Lower leg skin (tissue), 3 donors: ENCODE measurements around the gene WNT1.

Source experiments
- CTCF ChIP-seq, 3 donors: fragments of 450-650 bp; IDR thresholded peaks; one replicate each; pipeline ENCODE4 v1.5.1; 2016; ENCODE audit warnings: antibody characterized with exemption in 3 of 3, mild to moderate bottlenecking in 3 of 3, moderate library complexity in 2 of 3
- POLR2A ChIP-seq, 2 donors: fragments of 450-650 bp; IDR thresholded peaks; one replicate each; pipeline ENCODE4 v1.6.1; 2016 to 2017; ENCODE audit warnings: antibody characterized with exemption in 2 of 2, mild to moderate bottlenecking in 1 of 2, moderate library complexity in 1 of 2

GRCh38 chr12:48986720-48987291 lies 8.7 kb downstream of the WNT1 start:
- TF ChIP-seq CTCF (IDR thresholded peaks at IDR 0.05) (no peak), POLR2A (IDR thresholded peaks at IDR 0.05) (no peak)
